GM23338 (cell line): ENCODE results near the gene DPP3. TPM values are rescaled to one million over a fixed set of nuclear protein-coding genes. Genes with fewer than 3 reads are reported as not detected.

ENCODE experiments used
- EZH2 ChIP-seq: fragments of 200-600 bp; sonication (generic); IDR thresholded peaks from one replicate; pipeline ENCODE4 v1.8.0; 2017; ENCODE audit warnings: antibody characterized with exemption, mild to moderate bottlenecking, low read depth; ENCODE audit not compliant: unreplicated experiment
- JUNB ChIP-seq: IDR thresholded peaks from one replicate; pipeline ENCODE4 v1.6.1; 2016; ENCODE audit warnings: antibody characterized with exemption; ENCODE audit not compliant: unreplicated experiment
- POLR2AphosphoS5 ChIP-seq: IDR thresholded peaks from 2 replicates; pipeline ENCODE4 v1.6.1; 2016; ENCODE audit warnings: antibody characterized with exemption, low read depth
- ZNF114 ChIP-seq: fragments of 250-450 bp; sonication (Bioruptor Pico); IDR thresholded peaks from 2 replicates; pipeline ENCODE4 v1.5.0; 2020; ENCODE audit warnings: mild to moderate bottlenecking, moderate library complexity
- ZNF331 ChIP-seq: fragments of 250-450 bp; sonication (Bioruptor Pico); IDR thresholded peaks from 2 replicates; pipeline ENCODE4 v1.5.0; 2020; ENCODE audit warnings: low read depth, mild to moderate bottlenecking, moderate library complexity
- polyA plus RNA-seq: library from polyadenylated mRNA; unstranded; fragments of >200 nt; fragmentation: Nextera tagmentation; extraction: Ambion mirVana; gene quantifications from 2 replicates; pipeline ENCODE4 v1.2.1, GENCODE V29; 2016
- total RNA-seq: library from RNA; depleted of rRNA; stranded (reverse); fragments of >200 nt; shearing (Covaris generic); gene quantifications from 2 replicates; pipeline ENCODE4 v1.2.3, GENCODE V29; 2014
- TF ChIP-seq, protein P1 (sequence below): fragments of 250-450 bp; sonication (Bioruptor Pico); IDR thresholded peaks from 2 replicates; pipeline ENCODE4 v1.5.0; 2020; ENCODE audit warnings: mild to moderate bottlenecking, moderate library complexity
- TF ChIP-seq, protein P2 (sequence below), 2 experiments: fragments of 200-600 bp in 1 of 2; sonication (generic) in 1 of 2; conservative IDR thresholded peaks; 2 replicates each; pipeline versions ENCODE4 v1.5.1 to v1.6.1; 2016 to 2017; ENCODE audit warnings: antibody characterized with exemption in 2 of 2, low read depth in 2 of 2, mild to moderate bottlenecking in 2 of 2, moderate library complexity in 1 of 2
- TF ChIP-seq, protein P3 (sequence below): IDR thresholded peaks from 2 replicates; pipeline ENCODE4 v1.6.1; 2016; ENCODE audit warnings: antibody characterized with exemption
- TF ChIP-seq, protein P4 (sequence below): IDR thresholded peaks from one replicate; pipeline ENCODE4 v1.6.1; 2018; ENCODE audit warnings: antibody characterized with exemption; ENCODE audit not compliant: unreplicated experiment

The DPP3 gene
- total and polyA plus RNA-seq, 2 experiments from 2014 or later, result 22.7 to 85.9 TPM

DNA sequence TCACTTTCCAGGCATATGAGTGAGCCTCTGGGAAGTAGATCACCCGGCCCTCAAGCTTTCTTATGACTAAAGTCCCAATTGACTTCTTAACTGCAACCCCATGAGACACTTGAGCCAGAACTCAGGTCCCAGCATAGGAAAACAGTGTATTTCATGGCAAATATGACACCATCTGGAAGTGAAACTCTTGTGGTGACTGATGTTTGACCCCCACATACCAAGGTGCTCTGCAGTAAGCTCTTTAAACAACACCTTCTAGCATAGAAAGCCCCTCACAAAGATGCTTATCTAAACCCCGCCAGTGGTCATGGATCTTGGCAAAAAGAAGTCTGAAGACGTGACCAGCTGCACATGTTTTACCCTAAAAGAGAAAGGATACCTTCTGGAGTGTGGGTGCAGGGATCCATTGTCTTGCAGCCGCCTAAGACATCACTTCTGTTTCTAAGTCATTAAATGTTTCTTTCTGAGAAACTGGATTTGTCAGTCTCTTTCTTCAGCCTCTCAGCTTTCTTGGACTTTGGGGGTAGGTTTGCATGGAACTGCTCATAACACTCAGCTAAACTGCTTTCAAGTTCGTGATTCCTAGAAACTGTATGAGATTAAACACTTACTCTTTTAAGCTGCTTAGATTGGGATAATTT is 21.0 kb upstream of the DPP3 start (continued):
- TF ChIP-seq, protein P1, sequence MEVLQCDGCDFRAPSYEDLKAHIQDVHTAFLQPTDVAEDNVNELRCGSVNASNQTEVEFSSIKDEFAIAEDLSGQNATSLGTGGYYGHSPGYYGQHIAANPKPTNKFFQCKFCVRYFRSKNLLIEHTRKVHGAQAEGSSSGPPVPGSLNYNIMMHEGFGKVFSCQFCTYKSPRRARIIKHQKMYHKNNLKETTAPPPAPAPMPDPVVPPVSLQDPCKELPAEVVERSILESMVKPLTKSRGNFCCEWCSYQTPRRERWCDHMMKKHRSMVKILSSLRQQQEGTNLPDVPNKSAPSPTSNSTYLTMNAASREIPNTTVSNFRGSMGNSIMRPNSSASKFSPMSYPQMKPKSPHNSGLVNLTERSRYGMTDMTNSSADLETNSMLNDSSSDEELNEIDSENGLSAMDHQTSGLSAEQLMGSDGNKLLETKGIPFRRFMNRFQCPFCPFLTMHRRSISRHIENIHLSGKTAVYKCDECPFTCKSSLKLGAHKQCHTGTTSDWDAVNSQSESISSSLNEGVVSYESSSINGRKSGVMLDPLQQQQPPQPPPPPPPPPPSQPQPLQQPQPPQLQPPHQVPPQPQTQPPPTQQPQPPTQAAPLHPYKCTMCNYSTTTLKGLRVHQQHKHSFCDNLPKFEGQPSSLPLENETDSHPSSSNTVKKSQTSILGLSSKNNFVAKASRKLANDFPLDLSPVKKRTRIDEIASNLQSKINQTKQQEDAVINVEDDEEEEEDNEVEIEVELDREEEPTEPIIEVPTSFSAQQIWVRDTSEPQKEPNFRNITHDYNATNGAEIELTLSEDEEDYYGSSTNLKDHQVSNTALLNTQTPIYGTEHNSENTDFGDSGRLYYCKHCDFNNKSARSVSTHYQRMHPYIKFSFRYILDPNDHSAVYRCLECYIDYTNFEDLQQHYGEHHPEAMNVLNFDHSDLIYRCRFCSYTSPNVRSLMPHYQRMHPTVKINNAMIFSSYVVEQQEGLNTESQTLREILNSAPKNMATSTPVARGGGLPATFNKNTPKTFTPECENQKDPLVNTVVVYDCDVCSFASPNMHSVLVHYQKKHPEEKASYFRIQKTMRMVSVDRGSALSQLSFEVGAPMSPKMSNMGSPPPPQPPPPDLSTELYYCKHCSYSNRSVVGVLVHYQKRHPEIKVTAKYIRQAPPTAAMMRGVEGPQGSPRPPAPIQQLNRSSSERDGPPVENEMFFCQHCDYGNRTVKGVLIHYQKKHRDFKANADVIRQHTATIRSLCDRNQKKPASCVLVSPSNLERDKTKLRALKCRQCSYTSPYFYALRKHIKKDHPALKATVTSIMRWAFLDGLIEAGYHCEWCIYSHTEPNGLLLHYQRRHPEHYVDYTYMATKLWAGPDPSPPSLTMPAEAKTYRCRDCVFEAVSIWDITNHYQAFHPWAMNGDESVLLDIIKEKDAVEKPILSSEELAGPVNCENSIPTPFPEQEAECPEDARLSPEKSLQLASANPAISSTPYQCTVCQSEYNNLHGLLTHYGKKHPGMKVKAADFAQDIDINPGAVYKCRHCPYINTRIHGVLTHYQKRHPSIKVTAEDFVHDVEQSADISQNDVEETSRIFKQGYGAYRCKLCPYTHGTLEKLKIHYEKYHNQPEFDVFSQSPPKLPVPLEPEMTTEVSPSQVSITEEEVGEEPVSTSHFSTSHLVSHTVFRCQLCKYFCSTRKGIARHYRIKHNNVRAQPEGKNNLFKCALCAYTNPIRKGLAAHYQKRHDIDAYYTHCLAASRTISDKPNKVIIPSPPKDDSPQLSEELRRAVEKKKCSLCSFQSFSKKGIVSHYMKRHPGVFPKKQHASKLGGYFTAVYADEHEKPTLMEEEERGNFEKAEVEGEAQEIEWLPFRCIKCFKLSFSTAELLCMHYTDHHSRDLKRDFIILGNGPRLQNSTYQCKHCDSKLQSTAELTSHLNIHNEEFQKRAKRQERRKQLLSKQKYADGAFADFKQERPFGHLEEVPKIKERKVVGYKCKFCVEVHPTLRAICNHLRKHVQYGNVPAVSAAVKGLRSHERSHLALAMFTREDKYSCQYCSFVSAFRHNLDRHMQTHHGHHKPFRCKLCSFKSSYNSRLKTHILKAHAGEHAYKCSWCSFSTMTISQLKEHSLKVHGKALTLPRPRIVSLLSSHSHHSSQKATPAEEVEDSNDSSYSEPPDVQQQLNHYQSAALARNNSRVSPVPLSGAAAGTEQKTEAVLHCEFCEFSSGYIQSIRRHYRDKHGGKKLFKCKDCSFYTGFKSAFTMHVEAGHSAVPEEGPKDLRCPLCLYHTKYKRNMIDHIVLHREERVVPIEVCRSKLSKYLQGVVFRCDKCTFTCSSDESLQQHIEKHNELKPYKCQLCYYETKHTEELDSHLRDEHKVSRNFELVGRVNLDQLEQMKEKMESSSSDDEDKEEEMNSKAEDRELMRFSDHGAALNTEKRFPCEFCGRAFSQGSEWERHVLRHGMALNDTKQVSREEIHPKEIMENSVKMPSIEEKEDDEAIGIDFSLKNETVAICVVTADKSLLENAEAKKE (CRISPR knock-in tag), result no peak
- TF ChIP-seq, protein P2, sequence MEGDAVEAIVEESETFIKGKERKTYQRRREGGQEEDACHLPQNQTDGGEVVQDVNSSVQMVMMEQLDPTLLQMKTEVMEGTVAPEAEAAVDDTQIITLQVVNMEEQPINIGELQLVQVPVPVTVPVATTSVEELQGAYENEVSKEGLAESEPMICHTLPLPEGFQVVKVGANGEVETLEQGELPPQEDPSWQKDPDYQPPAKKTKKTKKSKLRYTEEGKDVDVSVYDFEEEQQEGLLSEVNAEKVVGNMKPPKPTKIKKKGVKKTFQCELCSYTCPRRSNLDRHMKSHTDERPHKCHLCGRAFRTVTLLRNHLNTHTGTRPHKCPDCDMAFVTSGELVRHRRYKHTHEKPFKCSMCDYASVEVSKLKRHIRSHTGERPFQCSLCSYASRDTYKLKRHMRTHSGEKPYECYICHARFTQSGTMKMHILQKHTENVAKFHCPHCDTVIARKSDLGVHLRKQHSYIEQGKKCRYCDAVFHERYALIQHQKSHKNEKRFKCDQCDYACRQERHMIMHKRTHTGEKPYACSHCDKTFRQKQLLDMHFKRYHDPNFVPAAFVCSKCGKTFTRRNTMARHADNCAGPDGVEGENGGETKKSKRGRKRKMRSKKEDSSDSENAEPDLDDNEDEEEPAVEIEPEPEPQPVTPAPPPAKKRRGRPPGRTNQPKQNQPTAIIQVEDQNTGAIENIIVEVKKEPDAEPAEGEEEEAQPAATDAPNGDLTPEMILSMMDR (conservative IDR thresholded peaks at IDR 0.05; ENCODE audit: low read depth in 2 of 2), result no peak
- TF ChIP-seq EZH2, result no peak
- TF ChIP-seq, protein P3, sequence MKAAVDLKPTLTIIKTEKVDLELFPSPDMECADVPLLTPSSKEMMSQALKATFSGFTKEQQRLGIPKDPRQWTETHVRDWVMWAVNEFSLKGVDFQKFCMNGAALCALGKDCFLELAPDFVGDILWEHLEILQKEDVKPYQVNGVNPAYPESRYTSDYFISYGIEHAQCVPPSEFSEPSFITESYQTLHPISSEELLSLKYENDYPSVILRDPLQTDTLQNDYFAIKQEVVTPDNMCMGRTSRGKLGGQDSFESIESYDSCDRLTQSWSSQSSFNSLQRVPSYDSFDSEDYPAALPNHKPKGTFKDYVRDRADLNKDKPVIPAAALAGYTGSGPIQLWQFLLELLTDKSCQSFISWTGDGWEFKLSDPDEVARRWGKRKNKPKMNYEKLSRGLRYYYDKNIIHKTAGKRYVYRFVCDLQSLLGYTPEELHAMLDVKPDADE, result no peak
- TF ChIP-seq, protein P4, sequence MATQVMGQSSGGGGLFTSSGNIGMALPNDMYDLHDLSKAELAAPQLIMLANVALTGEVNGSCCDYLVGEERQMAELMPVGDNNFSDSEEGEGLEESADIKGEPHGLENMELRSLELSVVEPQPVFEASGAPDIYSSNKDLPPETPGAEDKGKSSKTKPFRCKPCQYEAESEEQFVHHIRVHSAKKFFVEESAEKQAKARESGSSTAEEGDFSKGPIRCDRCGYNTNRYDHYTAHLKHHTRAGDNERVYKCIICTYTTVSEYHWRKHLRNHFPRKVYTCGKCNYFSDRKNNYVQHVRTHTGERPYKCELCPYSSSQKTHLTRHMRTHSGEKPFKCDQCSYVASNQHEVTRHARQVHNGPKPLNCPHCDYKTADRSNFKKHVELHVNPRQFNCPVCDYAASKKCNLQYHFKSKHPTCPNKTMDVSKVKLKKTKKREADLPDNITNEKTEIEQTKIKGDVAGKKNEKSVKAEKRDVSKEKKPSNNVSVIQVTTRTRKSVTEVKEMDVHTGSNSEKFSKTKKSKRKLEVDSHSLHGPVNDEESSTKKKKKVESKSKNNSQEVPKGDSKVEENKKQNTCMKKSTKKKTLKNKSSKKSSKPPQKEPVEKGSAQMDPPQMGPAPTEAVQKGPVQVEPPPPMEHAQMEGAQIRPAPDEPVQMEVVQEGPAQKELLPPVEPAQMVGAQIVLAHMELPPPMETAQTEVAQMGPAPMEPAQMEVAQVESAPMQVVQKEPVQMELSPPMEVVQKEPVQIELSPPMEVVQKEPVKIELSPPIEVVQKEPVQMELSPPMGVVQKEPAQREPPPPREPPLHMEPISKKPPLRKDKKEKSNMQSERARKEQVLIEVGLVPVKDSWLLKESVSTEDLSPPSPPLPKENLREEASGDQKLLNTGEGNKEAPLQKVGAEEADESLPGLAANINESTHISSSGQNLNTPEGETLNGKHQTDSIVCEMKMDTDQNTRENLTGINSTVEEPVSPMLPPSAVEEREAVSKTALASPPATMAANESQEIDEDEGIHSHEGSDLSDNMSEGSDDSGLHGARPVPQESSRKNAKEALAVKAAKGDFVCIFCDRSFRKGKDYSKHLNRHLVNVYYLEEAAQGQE, result no peak
- TF ChIP-seq POLR2AphosphoS5, result no peak
- no peak for TF ChIP-seq JUNB
- TF ChIP-seq ZNF114, result no peak
- TF ChIP-seq ZNF331 (CRISPR knock-in tag), result no peak
